Body of pancreas (tissue), 4 donors: ENCODE results near the gene GFI1.

ENCODE experiments used
- POLR2A ChIP-seq, 3 donors: fragments of 450-650 bp; IDR thresholded peaks; one replicate each; pipeline ENCODE4 v1.6.1; 2016; ENCODE audit warnings: antibody characterized with exemption in 3 of 3, mild to moderate bottlenecking in 2 of 3
- TF ChIP-seq, protein P1 (sequence below), 7 experiments: fragments of 450-650 bp in 4 of 7; fragments of 200-600 bp in 3 of 7; sonication (generic) in 3 of 7; IDR thresholded peaks; one replicate each; pipeline ENCODE4 v1.5.1; 2016 to 2019; ENCODE audit warnings: antibody characterized with exemption in 7 of 7

DNA sequence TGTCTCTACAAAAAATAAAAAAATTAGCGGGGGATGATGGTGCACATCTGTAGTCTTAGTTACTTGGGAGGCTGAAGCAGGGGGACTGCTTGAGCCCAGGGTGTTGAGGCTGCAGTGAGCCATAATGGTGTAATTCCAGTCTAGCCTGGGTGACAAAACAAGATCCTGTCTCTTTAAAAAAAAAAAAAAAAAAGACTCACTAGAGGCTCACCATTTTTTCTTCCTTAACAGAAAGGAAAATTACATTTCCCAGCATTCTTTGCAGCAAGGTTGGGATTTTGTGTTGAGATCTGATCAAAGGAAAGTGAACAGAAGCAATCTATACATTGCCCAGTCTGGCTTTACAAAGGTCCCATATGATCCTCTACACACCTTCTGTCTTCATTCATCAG, 21.5 kb downstream of the GFI1 start:
- TF ChIP-seq, protein P1, sequence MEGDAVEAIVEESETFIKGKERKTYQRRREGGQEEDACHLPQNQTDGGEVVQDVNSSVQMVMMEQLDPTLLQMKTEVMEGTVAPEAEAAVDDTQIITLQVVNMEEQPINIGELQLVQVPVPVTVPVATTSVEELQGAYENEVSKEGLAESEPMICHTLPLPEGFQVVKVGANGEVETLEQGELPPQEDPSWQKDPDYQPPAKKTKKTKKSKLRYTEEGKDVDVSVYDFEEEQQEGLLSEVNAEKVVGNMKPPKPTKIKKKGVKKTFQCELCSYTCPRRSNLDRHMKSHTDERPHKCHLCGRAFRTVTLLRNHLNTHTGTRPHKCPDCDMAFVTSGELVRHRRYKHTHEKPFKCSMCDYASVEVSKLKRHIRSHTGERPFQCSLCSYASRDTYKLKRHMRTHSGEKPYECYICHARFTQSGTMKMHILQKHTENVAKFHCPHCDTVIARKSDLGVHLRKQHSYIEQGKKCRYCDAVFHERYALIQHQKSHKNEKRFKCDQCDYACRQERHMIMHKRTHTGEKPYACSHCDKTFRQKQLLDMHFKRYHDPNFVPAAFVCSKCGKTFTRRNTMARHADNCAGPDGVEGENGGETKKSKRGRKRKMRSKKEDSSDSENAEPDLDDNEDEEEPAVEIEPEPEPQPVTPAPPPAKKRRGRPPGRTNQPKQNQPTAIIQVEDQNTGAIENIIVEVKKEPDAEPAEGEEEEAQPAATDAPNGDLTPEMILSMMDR (IDR thresholded peaks at IDR 0.05) = no peak
- no peak for TF ChIP-seq POLR2A (IDR thresholded peaks at IDR 0.05)
